Transverse colon (tissue), 4 donors: ENCODE results near the gene LAMA4. TPM values are rescaled to one million over a fixed set of nuclear protein-coding genes. Genes with fewer than 3 reads are reported as not detected.
A peak's percentile ranks its signal among the peaks of the same experiment; 100 is the strongest.

Experiments used
- DNase-seq: peaks from one replicate; pipeline ENCODE4 v3.0.0-alpha.2; 2019
- H3K27ac ChIP-seq, 4 donors: fragments of 200-600 bp; sonication (generic); 2 replicates each; pipeline ENCODE4 v1.5.1; 2016 to 2018; ENCODE audit warnings: inconsistent platforms in 4 of 4
- H3K27me3 ChIP-seq: fragments of 200-600 bp; sonication (generic); 2 replicates; pipeline ENCODE4 v1.5.1; 2017; ENCODE audit warnings: inconsistent platforms
- H3K36me3 ChIP-seq, 4 donors: fragments of 200-600 bp; sonication (generic); 2 replicates each; pipeline ENCODE4 v1.5.1; 2017 to 2019; ENCODE audit warnings: inconsistent platforms in 4 of 4
- H3K4me1 ChIP-seq, 4 donors: fragments of 200-600 bp; sonication (generic); 2 replicates each; pipeline ENCODE4 v1.5.1; 2017 to 2020; ENCODE audit warnings: inconsistent platforms in 4 of 4
- H3K4me3 ChIP-seq, 4 donors: fragments of 200-600 bp; sonication (generic); 1 replicate in 1 of 4; 2 replicates in 3 of 4; pipeline versions ENCODE4 v1.5.1 to v1.6.1; 2017 to 2019; ENCODE audit warnings: inconsistent platforms in 4 of 4
- H3K9me3 ChIP-seq, 2 donors: fragments of 200-600 bp; sonication (generic); 2 replicates each; pipeline ENCODE4 v1.5.1; 2017 to 2019; ENCODE audit warnings: inconsistent platforms in 2 of 2
- CTCF ChIP-seq, 5 experiments: fragments of 200-600 bp in 3 of 5; fragments of 450-650 bp in 2 of 5; sonication (generic) in 3 of 5; IDR thresholded peaks; 1 replicate in 2 of 5; 2 replicates in 3 of 5; pipeline ENCODE4 v1.5.1; 2016 to 2017; ENCODE audit warnings: antibody characterized with exemption in 5 of 5, inconsistent platforms in 3 of 5, mild to moderate bottlenecking in 2 of 5, moderate library complexity in 1 of 5
- EP300 ChIP-seq: sonication (generic); formaldehyde crosslinking; IDR thresholded peaks from one replicate; pipeline ENCODE4 v1.6.1; 2017; ENCODE audit warnings: antibody characterized with exemption, low read depth
- POLR2A ChIP-seq: fragments of 450-650 bp; IDR thresholded peaks from one replicate; pipeline ENCODE4 v1.6.1; 2016; ENCODE audit warnings: antibody characterized with exemption, mild to moderate bottlenecking, moderate library complexity
- POLR2AphosphoS5 ChIP-seq, 3 donors: sonication (generic); formaldehyde crosslinking; IDR thresholded peaks; one replicate each; pipeline ENCODE4 v1.6.1; 2016; ENCODE audit warnings: antibody characterized with exemption in 3 of 3
- WGBS, 2 donors: methylation state at CpG; one replicate each; pipeline ENCODE4 v1.1.5; 2018; ENCODE audit warnings: low coverage in 1 of 2; 5-methylcytosine and 5-hydroxymethylcytosine counted together
- in situ Hi-C, 4 donors: fragments of 200-750 bp; cut with MboI; loops; one replicate each; pipeline versions ENCODE4 v1.15.0 to v1.15.1; 2017; ENCODE audit warnings: low sequenced_read_pairs in 3 of 4, low pct_ligation_motif_present in 1 of 4, low pct_unique_long_range_greater_than_20kb in 1 of 4
- intact Hi-C: fragments of 100-400 bp; cut with DNase I; formaldehyde crosslinking; loops from one replicate; pipeline ENCODE4 v1.15.1; 2023; ENCODE audit warnings: low total_unique reads
- total RNA-seq, 4 donors: library from RNA; depleted of rRNA; stranded (reverse); fragments of >200 nt; gene quantifications; one replicate each; pipeline ENCODE4 v1.1.0, GENCODE V29; 2016

The LAMA4 gene
- total RNA-seq, 4 donors from 2014 or later: 27.3 to 54.9 (median 40.1) TPM

- intact Hi-C loops (loop anchor here (10.0 kb wide), 1 partner anchor 61 kb away; the partner anchor contains the start of gene LAMA4), in situ Hi-C loops (loop anchor here in 2 of 4 donors (25.0 kb wide), 1 partner anchor 1719 kb away; no protein-coding TSS in a partner anchor)
- Histone ChIP-seq H3K4me3 (no peak overlapping the region), H3K27me3 (no peaks in the 10 kb centered on the region), H3K9me3 (no peaks in the 10 kb centered on the region), H3K36me3 (no peaks in the 10 kb centered on the region), H3K4me1 (peaks cover 0 to 7% (median 0%) of the 10 kb centered on the region in 4 donors), H3K27ac (no peak overlapping the region)
- WGBS, 2 donors: 44 to 83% methylated on average over 1 of the region's 1 CpG
- DNase-seq: no peak
- TF ChIP-seq EP300 (no peak), POLR2AphosphoS5 (IDR thresholded peaks at IDR 0.05) (no peak), POLR2A (no peak), CTCF (IDR thresholded peaks at IDR 0.05) (no peak)
These were observed 60.8 kb downstream of the LAMA4 start for GRCh38 chr6:112193535-112194051.

- H3K4me3 ChIP-seq: no peak overlapping the region
- no peaks in the 10 kb centered on the region for H3K9me3 ChIP-seq
- H3K36me3 ChIP-seq: no peaks in the 10 kb centered on the region
- no peak overlapping the region for H3K27ac ChIP-seq
- in situ Hi-C loops: loop anchor here in 2 of 4 donors (25.0 kb wide), 1 partner anchor 1719 kb away; no protein-coding TSS in a partner anchor
- peaks cover 0 to 7% (median 0%) of the 10 kb centered on the region in 4 donors for H3K4me1 ChIP-seq
- DNase-seq: no peak
- H3K27me3 ChIP-seq: no peaks in the 10 kb centered on the region
- TF ChIP-seq CTCF (IDR thresholded peaks at IDR 0.05) (no peak), EP300 (no peak), POLR2A (no peak)
- intact Hi-C loops: loop anchor here (10.0 kb wide), 1 partner anchor 62 kb away; the partner anchor contains the start of gene LAMA4
These were observed 61.2 kb downstream of the LAMA4 start for GRCh38 chr6:112193117-112193516.

- no peak overlapping the region for H3K4me3 ChIP-seq
- in situ Hi-C loops: loop anchor here in 2 of 4 donors (25.0 kb wide), 1 partner anchor 1721 kb away; no protein-coding TSS in a partner anchor
- H3K27ac ChIP-seq: no peak overlapping the region
- DNase-seq: no peak
- H3K9me3 ChIP-seq: no peaks in the 10 kb centered on the region
- WGBS, 2 donors: 71 to 88% methylated on average over 2 to 7 of the region's 7 CpGs
- H3K27me3 ChIP-seq: no peaks in the 10 kb centered on the region
- intact Hi-C loops: loop anchor here (10.0 kb wide), 1 partner anchor 63 kb away; the partner anchor contains the start of gene LAMA4
- H3K36me3 ChIP-seq: no peaks in the 10 kb centered on the region
- TF ChIP-seq POLR2A: no peak
- no peak for TF ChIP-seq POLR2AphosphoS5 (IDR thresholded peaks at IDR 0.05)
- TF ChIP-seq EP300: no peak
- no peak for TF ChIP-seq CTCF (IDR thresholded peaks at IDR 0.05)
- peaks cover 0 to 7% (median 0%) of the 10 kb centered on the region in 4 donors for H3K4me1 ChIP-seq
These were observed 62.8 kb downstream of the LAMA4 start for GRCh38 chr6:112191509-112192020.

GRCh38 chr6:112190164-112190563 is 64.2 kb downstream of the LAMA4 start:
- peaks cover 0 to 7% (median 0%) of the 10 kb centered on the region in 4 donors for H3K4me1 ChIP-seq
- no peaks in the 10 kb centered on the region for H3K9me3 ChIP-seq
- no peak for DNase-seq
- no peaks in the 10 kb centered on the region for H3K27me3 ChIP-seq
- WGBS, 2 donors: 75 to 85% methylated on average over 1 of the region's 1 CpG
- H3K4me3 ChIP-seq: no peak overlapping the region
- TF ChIP-seq CTCF (IDR thresholded peaks at IDR 0.05) (no peak), POLR2AphosphoS5 (IDR thresholded peaks at IDR 0.05) (no peak), POLR2A (no peak), EP300 (no peak)
- in situ Hi-C loops: loop anchor here in 2 of 4 donors (25.0 kb wide), 1 partner anchor 1722 kb away; no protein-coding TSS in a partner anchor
- peak overlapping the region in 3 of 4 donors; percentile 23 to 48 (median 35) for H3K27ac ChIP-seq
- no peaks in the 10 kb centered on the region for H3K36me3 ChIP-seq
- intact Hi-C loops: loop anchor here (10.0 kb wide), 1 partner anchor 65 kb away; the partner anchor contains the start of gene LAMA4
